SK-N-SH (cell line): ENCODE results near the gene TMEM62. TPM values are rescaled to one million over a fixed set of nuclear protein-coding genes. Genes with fewer than 3 reads are reported as not detected.

ENCODE experiments used
- polyA plus RNA-seq, 3 experiments: library from polyadenylated mRNA; depleted of rRNA; stranded (reverse); fragments of >200 nt; gene quantifications; 2 replicates each; pipeline ENCODE4 v1.2.3, GENCODE V29; 2012
- small RNA-seq, 7 experiments: library from RNA; depleted of rRNA; stranded (forward); fragments of <200 nt; gene quantifications; one replicate each; pipeline ENCODE3, GENCODE V24; 2012

The TMEM62 gene
- polyA plus RNA-seq, 1 of the 3 experiments (the other 2 are of a cell fraction) = 3.3 TPM

Small RNA genes within 50 kb of the gene (small RNA-seq; reads per million reads assigned to genes)
- 0 reads per million in 7 experiments for gene AC068724.2

Other genes starting within 250 kb of the TMEM62 start
- 4.5 and 6.4 TPM in 2 replicates for gene TTBK2, start 212.8 kb upstream of the TMEM62 start, polyA plus RNA-seq (2012; rRNA removed)
- 3.7 and 5.0 TPM in 2 replicates for gene UBR1, start 27.5 kb upstream of the TMEM62 start, polyA plus RNA-seq (2012; rRNA removed)
- 63.6 and 81.7 TPM in 2 replicates for gene CCNDBP1, start 51.8 kb downstream of the TMEM62 start, polyA plus RNA-seq (2012; rRNA removed)
- not detected in 2 replicates for gene EPB42, start 87.4 kb downstream of the TMEM62 start, polyA plus RNA-seq (2012; rRNA removed)
- gene TGM5, start 133.3 kb downstream of the TMEM62 start, polyA plus RNA-seq (2012; rRNA removed) = not detected in 2 replicates
- gene TGM7, start 168.7 kb downstream of the TMEM62 start, polyA plus RNA-seq (2012; rRNA removed) = not detected in 2 replicates
- 7.1 and 9.6 TPM in 2 replicates for gene LCMT2, start 197.0 kb downstream of the TMEM62 start, polyA plus RNA-seq (2012; rRNA removed)
- 5.7 and 7.0 TPM in 2 replicates for gene ZSCAN29, start 237.5 kb downstream of the TMEM62 start, polyA plus RNA-seq (2012; rRNA removed)
- 6.6 and 8.5 TPM in 2 replicates for gene TUBGCP4, start 237.5 kb downstream of the TMEM62 start, polyA plus RNA-seq (2012; rRNA removed)